ENCODE data around the gene IL10RA. TPM values are rescaled to one million over a fixed set of nuclear protein-coding genes. Genes with fewer than 3 reads are reported as not detected.
A peak's percentile ranks its signal among the peaks of the same experiment; 100 is the strongest.

The IL10RA gene
- polyA plus RNA-seq, 3 donors: 152 to 413 (median 226) TPM

- TF ChIP-seq, protein P1, sequence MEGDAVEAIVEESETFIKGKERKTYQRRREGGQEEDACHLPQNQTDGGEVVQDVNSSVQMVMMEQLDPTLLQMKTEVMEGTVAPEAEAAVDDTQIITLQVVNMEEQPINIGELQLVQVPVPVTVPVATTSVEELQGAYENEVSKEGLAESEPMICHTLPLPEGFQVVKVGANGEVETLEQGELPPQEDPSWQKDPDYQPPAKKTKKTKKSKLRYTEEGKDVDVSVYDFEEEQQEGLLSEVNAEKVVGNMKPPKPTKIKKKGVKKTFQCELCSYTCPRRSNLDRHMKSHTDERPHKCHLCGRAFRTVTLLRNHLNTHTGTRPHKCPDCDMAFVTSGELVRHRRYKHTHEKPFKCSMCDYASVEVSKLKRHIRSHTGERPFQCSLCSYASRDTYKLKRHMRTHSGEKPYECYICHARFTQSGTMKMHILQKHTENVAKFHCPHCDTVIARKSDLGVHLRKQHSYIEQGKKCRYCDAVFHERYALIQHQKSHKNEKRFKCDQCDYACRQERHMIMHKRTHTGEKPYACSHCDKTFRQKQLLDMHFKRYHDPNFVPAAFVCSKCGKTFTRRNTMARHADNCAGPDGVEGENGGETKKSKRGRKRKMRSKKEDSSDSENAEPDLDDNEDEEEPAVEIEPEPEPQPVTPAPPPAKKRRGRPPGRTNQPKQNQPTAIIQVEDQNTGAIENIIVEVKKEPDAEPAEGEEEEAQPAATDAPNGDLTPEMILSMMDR (IDR thresholded peaks at IDR 0.05): no peak
- H3K4me3 Mint-ChIP-seq: peak overlapping the region; percentile 64 to 86
- peaks cover 0 to 2% (median 0%) of the 10 kb centered on the region in 3 donors for H3K27me3 Mint-ChIP-seq (ENCODE audit: low read depth in 3 of 3)
- peaks cover 0 to 2% (median 0%) of the 10 kb centered on the region in 7 donors for H3K9me3 Mint-ChIP-seq
- peaks cover 84% of the 10 kb centered on the region for H3K4me1 Mint-ChIP-seq
- WGBS (ENCODE audit: insufficient coverage): no CpG with 5 or more reads among the region's 4 CpGs
- DNase-seq: no peak
- Histone ChIP-seq H4K20me1 (ENCODE audit: insufficient read depth, low read length) (peaks cover 98% of the 10 kb centered on the region), H3K27me3 (ENCODE audit: control insufficient read depth in 2 of 2, insufficient read depth in 2 of 2, low read length in 2 of 2) (no peaks in the 10 kb centered on the region), H3K4me3 (replicated peaks in 1 of 3; ENCODE audit: low read depth in 2 of 3, low read length in 3 of 3) (peak overlapping the region; percentile 14 to 99 (median 98)), H3K36me3 (replicated peaks in 1 of 2; ENCODE audit: control insufficient read depth in 1 of 2, insufficient read depth in 2 of 2, low read length in 2 of 2) (peaks cover 95 to 97% of the 10 kb centered on the region in 2 donors), H3K27ac (ENCODE audit: low read depth in 1 of 2, low read length in 2 of 2) (peak overlapping the region in 1 of 2 donors; percentile 71), H3K79me2 (ENCODE audit: insufficient read depth, low read length) (peaks cover 97% of the 10 kb centered on the region), H3K4me1 (ENCODE audit: control insufficient read depth in 1 of 2, insufficient read depth in 2 of 2, low read length in 2 of 2) (peaks cover 87 to 97% of the 10 kb centered on the region in 2 donors), H3K9me3 (replicated peaks in 1 of 2; ENCODE audit: control insufficient read depth in 1 of 2, insufficient read depth in 1 of 2, low read length in 2 of 2) (no peaks in the 10 kb centered on the region), H3K4me2 (replicated peaks; ENCODE audit: extremely low read depth, low read length, poor library complexity, severe bottlenecking) (peak overlapping the region; percentile 100), H3K9ac (ENCODE audit: insufficient read depth, low read length, poor library complexity, severe bottlenecking) (no peak overlapping the region), H2AFZ (ENCODE audit: insufficient read depth, low read depth, low read length, poor library complexity, severe bottlenecking) (no peak overlapping the region)
- H3K36me3 Mint-ChIP-seq: peaks cover 96 to 100% of the 10 kb centered on the region in 2 donors
- H3K27ac Mint-ChIP-seq: peak overlapping the region in 4 of 7 donors; percentile 78 to 89 (median 82)
- intact Hi-C loops (cut with micrococcal nuclease): loop anchor here in 1 of 2 donors (10.0 kb wide), 1 partner anchor 63 kb away; no protein-coding TSS in a partner anchor
These were observed 5.9 kb downstream of the IL10RA start for GRCh38 chr11:117992136-117992535.

DNA sequence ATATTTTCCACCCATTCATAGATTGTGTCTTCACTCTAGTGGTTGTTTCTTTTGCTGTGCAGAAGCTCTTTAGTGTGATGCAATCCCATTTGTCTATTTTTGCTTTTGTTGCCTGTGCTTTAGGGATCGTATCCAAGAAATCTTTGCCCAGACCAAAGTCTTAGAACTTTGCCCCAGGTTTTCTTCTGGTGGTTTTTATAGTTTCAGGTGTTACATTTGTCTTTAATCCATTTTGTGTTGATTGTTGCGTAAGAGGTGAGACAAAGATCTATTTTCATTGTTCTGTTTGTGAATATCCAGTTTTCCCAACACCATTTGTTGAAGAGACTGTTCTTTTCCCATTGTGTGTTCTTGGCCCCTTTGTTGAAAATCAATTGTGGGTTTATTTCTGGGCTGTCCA is 6.4 kb downstream of the IL10RA start:
- Mint-ChIP-seq H3K27me3 (ENCODE audit: low read depth in 3 of 3) (peaks cover 0 to 2% (median 0%) of the 10 kb centered on the region in 3 donors), H3K4me3 (peak overlapping the region; percentile 64 to 86), H3K27ac (peak overlapping the region; percentile 31 to 89 (median 78)), H3K4me1 (peaks cover 82% of the 10 kb centered on the region), H3K36me3 (peaks cover 96 to 100% of the 10 kb centered on the region in 2 donors), H3K9me3 (peaks cover 0 to 5% (median 0%) of the 10 kb centered on the region in 7 donors)
- Histone ChIP-seq H3K9me3 (replicated peaks in 1 of 2; ENCODE audit: control insufficient read depth in 1 of 2, insufficient read depth in 1 of 2, low read length in 2 of 2) (no peaks in the 10 kb centered on the region), H2AFZ (ENCODE audit: insufficient read depth, low read depth, low read length, poor library complexity, severe bottlenecking) (no peak overlapping the region), H3K4me1 (ENCODE audit: control insufficient read depth in 1 of 2, insufficient read depth in 2 of 2, low read length in 2 of 2) (peaks cover 85 to 100% of the 10 kb centered on the region in 2 donors), H4K20me1 (ENCODE audit: insufficient read depth, low read length) (peaks cover 98% of the 10 kb centered on the region), H3K79me2 (ENCODE audit: insufficient read depth, low read length) (peaks cover 97% of the 10 kb centered on the region), H3K4me2 (replicated peaks; ENCODE audit: extremely low read depth, low read length, poor library complexity, severe bottlenecking) (peak overlapping the region; percentile 100), H3K9ac (ENCODE audit: insufficient read depth, low read length, poor library complexity, severe bottlenecking) (no peak overlapping the region), H3K27me3 (ENCODE audit: control insufficient read depth in 2 of 2, insufficient read depth in 2 of 2, low read length in 2 of 2) (no peaks in the 10 kb centered on the region), H3K4me3 (replicated peaks in 1 of 3; ENCODE audit: low read depth in 2 of 3, low read length in 3 of 3) (peak overlapping the region; percentile 2 to 98 (median 14)), H3K36me3 (replicated peaks in 1 of 2; ENCODE audit: control insufficient read depth in 1 of 2, insufficient read depth in 2 of 2, low read length in 2 of 2) (peaks cover 99 to 100% of the 10 kb centered on the region in 2 donors), H3K27ac (ENCODE audit: low read depth in 1 of 2, low read length in 2 of 2) (peak overlapping the region in 1 of 2 donors; percentile 71)
- WGBS (ENCODE audit: insufficient coverage): no CpG with 5 or more reads among the region's 2 CpGs
- TF ChIP-seq, protein P1 (IDR thresholded peaks at IDR 0.05): no peak
- no peak for DNase-seq
- intact Hi-C loops (cut with micrococcal nuclease): loop anchor here in 1 of 2 donors (10.0 kb wide), 1 partner anchor 62 kb away; no protein-coding TSS in a partner anchor
